Endothelial cell (in vitro differentiated cells): ENCODE measurements around the gene TBC1D9. TPM values are rescaled to one million over a fixed set of nuclear protein-coding genes. Genes with fewer than 3 reads are reported as not detected.

ENCODE experiments used
- DNase-seq: peaks from one replicate; pipeline ENCODE4 v3.0.0; 2021; ENCODE audit warnings: low spot score
- H3K27ac Mint-ChIP-seq: one replicate; pipeline ENCODE4 v1.8.0; 2021; ENCODE audit warnings: mixed read lengths, inconsistent platforms; ENCODE audit not compliant: unreplicated experiment
- H3K27me3 Mint-ChIP-seq: one replicate; pipeline ENCODE4 v1.8.0; 2021; ENCODE audit warnings: mild to moderate bottlenecking, moderate library complexity, mixed read lengths, inconsistent platforms; ENCODE audit not compliant: unreplicated experiment
- H3K36me3 Mint-ChIP-seq: one replicate; pipeline ENCODE4 v1.8.0; 2021; ENCODE audit warnings: mild to moderate bottlenecking, low read depth, mixed read lengths, inconsistent platforms; ENCODE audit not compliant: unreplicated experiment
- H3K4me1 Mint-ChIP-seq: one replicate; pipeline ENCODE4 v1.8.0; 2021; ENCODE audit warnings: mild to moderate bottlenecking, mixed read lengths, inconsistent platforms; ENCODE audit not compliant: unreplicated experiment
- H3K4me3 Mint-ChIP-seq: one replicate; pipeline ENCODE4 v1.8.0; 2021; ENCODE audit warnings: mild to moderate bottlenecking, mixed read lengths, inconsistent platforms; ENCODE audit not compliant: unreplicated experiment
- H3K9me3 Mint-ChIP-seq: one replicate; pipeline ENCODE4 v1.8.0; 2021; ENCODE audit warnings: mixed read lengths, inconsistent platforms; ENCODE audit not compliant: unreplicated experiment
- total RNA-seq: library from RNA; stranded (reverse); fragmentation: NEBNext Ultra II Directional; extraction: Animal tissue kit (Norgen Biotek cat#: 25700); gene quantifications from one replicate; pipeline ENCODE4 v1.2.1, GENCODE V29; 2021; ENCODE audit not compliant: unreplicated experiment
- TF ChIP-seq, protein P1 (sequence below): fragments of 200-600 bp; sonication (generic); IDR thresholded peaks from one replicate; pipeline ENCODE4 v1.5.0; 2021; ENCODE audit warnings: antibody characterized with exemption; ENCODE audit not compliant: unreplicated experiment

TBC1D9 gene
- total RNA-seq, 1 donor from 2014 or later: 25.5 TPM

DNA sequence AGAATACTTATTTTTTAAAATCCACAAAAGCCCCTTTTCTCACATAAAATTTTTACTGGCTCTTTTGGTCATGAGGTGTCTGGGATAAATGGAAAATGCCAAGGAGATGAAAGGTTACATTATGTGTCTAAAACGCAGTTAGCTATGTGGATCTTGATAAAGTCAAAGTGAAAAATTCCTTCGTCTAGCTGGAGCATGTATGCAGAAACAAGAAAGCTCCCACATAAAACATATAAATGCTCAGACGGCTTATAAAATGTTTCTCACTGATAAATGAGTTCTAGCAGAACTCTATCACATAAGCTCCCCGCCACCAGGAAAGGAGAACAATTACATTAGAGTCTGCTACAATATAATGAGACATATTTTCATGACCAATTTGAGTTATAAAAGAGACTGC is 83.8 kb downstream of the TBC1D9 start:
- no peak for DNase-seq
- peaks cover 38% of the 10 kb centered on the region for H3K36me3 Mint-ChIP-seq
- peaks cover 1% of the 10 kb centered on the region for H3K27me3 Mint-ChIP-seq
- no peaks in the 10 kb centered on the region for H3K9me3 Mint-ChIP-seq
- no peak overlapping the region for H3K27ac Mint-ChIP-seq
- TF ChIP-seq, protein P1, sequence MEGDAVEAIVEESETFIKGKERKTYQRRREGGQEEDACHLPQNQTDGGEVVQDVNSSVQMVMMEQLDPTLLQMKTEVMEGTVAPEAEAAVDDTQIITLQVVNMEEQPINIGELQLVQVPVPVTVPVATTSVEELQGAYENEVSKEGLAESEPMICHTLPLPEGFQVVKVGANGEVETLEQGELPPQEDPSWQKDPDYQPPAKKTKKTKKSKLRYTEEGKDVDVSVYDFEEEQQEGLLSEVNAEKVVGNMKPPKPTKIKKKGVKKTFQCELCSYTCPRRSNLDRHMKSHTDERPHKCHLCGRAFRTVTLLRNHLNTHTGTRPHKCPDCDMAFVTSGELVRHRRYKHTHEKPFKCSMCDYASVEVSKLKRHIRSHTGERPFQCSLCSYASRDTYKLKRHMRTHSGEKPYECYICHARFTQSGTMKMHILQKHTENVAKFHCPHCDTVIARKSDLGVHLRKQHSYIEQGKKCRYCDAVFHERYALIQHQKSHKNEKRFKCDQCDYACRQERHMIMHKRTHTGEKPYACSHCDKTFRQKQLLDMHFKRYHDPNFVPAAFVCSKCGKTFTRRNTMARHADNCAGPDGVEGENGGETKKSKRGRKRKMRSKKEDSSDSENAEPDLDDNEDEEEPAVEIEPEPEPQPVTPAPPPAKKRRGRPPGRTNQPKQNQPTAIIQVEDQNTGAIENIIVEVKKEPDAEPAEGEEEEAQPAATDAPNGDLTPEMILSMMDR: no peak
- H3K4me1 Mint-ChIP-seq: peaks cover 10% of the 10 kb centered on the region
- no peak overlapping the region for H3K4me3 Mint-ChIP-seq

DNA sequence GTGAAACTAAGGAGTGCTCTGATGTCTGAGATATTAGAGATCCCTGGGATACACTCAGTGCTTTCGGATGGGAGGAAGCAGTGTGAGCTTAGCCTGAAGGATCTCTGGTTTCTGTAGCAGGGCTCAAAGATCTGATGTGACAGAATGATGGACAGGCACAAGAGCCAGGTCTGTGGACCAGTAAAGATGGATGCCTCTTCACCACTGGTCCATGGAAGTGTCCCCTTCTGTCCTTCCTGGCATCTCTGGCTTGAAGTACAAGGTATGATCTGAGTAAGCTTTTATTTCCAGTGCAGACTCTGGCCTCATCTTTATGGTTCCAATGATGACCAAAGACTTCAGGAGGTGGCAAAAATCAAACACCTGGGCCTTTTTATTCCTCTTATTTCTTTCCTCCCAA is 88.1 kb downstream of the TBC1D9 start:
- Mint-ChIP-seq H3K36me3 (peaks cover 37% of the 10 kb centered on the region), H3K4me1 (peaks cover 5% of the 10 kb centered on the region), H3K27ac (no peak overlapping the region), H3K4me3 (no peak overlapping the region), H3K9me3 (no peaks in the 10 kb centered on the region), H3K27me3 (peaks cover 2% of the 10 kb centered on the region)
- TF ChIP-seq, protein P1: no peak
- no peak for DNase-seq

DNA sequence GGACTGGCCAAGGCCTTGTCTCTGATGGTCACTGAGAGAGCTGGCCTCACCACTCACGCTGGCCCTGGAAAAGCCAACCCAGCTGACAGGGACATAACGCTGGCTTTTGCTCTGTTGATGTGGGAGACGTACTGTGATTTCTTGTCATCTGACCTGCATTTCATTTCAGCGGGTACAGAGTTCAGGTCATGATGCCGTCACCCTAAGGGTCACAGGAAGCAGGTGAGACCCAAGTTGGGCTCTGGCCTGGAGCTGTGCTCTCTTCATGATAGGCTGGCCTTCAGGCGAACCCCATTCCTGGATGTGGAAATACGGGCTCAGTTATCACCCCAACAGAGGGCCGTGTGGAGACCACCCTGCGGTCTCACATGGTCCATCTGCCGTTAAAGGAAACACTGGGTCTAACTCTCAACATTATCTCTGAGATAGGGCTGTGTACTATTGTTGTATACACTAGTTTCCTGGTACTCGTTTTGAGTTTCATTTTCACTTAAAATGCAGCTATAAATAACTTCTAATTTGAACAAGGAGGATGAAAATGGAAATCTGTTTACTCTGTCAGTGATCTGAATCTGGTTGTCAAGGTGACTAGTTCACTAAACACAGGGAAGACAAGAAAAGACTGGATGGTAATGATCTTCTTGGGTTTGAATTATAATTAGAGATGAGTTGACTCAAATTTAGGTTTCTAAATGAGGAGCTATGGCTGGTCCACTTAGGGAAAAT is 89.1 kb downstream of the TBC1D9 start:
- H3K9me3 Mint-ChIP-seq: no peaks in the 10 kb centered on the region
- TF ChIP-seq, protein P1: no peak
- peaks cover 38% of the 10 kb centered on the region for H3K36me3 Mint-ChIP-seq
- DNase-seq: no peak
- H3K27me3 Mint-ChIP-seq: peaks cover 2% of the 10 kb centered on the region
- no peak overlapping the region for H3K4me3 Mint-ChIP-seq
- H3K27ac Mint-ChIP-seq: no peak overlapping the region
- peaks cover 5% of the 10 kb centered on the region for H3K4me1 Mint-ChIP-seq

DNA sequence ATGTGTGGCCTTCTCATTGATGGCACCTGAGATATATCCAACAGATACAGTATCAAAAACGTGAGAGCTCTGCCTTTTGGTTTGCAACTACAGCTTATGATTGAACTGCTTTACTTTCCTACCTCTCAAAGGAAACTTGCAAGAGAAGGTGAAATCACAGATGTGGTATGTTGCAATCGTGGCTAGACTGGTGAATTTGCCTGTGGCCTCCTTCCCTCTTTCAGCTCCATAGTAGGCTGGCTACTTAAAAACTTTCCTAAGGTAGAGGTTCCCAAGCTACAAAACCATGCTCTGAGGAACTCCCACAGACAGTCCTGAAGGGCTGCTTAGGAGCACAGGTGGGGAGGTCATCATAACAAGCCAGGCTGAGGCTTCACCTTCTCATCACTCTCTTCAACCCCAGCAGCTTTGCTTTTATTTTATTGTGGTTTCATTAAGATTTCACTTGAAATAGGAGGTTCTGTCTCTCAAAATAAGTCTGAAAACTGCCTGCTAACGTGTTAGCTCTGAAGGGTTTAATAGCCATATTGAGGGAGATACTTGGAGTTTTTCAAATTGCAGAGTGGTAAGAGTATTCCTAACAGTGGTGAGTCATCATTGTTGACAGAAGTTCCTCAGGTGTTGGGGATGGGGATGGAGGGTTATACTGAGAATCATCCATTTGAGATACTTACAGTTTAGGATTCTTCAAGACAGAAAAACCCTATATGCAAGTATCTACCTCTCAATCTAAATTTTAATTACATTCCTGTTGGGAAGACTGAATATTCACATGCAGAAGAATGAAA is 93.9 kb downstream of the TBC1D9 start:
- TF ChIP-seq, protein P1: no peak
- no peaks in the 10 kb centered on the region for H3K27me3 Mint-ChIP-seq
- H3K9me3 Mint-ChIP-seq: no peaks in the 10 kb centered on the region
- no peaks in the 10 kb centered on the region for H3K4me1 Mint-ChIP-seq
- no peak overlapping the region for H3K27ac Mint-ChIP-seq
- peaks cover 36% of the 10 kb centered on the region for H3K36me3 Mint-ChIP-seq
- DNase-seq: no peak
- H3K4me3 Mint-ChIP-seq: peak overlapping the region; percentile 32

DNA sequence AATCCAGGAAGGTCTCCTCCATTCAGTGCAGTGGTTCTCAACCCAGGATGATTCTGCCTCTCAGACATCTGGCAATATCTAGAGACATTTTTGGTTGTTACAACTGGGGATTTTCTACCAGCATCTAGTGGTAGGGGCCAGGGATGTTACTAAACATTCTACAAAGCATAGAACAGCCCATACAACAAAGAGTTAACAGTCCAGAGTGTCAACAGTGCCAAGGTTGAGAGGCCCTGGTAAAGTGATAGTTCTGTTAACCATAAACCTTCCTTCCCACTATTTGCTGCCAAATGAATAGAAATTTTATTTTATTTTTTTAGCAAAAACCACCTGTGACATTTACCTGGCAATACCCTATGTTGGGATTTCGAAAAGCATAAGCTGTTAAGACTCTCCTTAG is 94.6 kb downstream of the TBC1D9 start:
- TF ChIP-seq, protein P1: no peak
- no peak overlapping the region for H3K4me3 Mint-ChIP-seq
- no peak for DNase-seq
- H3K4me1 Mint-ChIP-seq: no peaks in the 10 kb centered on the region
- peaks cover 38% of the 10 kb centered on the region for H3K36me3 Mint-ChIP-seq
- H3K27me3 Mint-ChIP-seq: no peaks in the 10 kb centered on the region
- H3K9me3 Mint-ChIP-seq: no peaks in the 10 kb centered on the region
- no peak overlapping the region for H3K27ac Mint-ChIP-seq
